Cardiac fibroblast (primary cell): ENCODE measurements around the gene HAPLN3.
"Not testable (repeated sequence)": the region's sequence is repeated elsewhere in the genome, so short reads cannot be mapped to it uniquely, and the experiment has no call there.

Experiments used
- DNase-seq, 2 donors: peaks; one replicate each; pipeline versions ENCODE4 v3.0.0 to v3.0.0-alpha.2; 2010; ENCODE audit warnings: low read depth in 2 of 2
- H3K4me3 ChIP-seq, 2 donors: replicated peaks in 1 of 2; 1 replicate in 1 of 2; 2 replicates in 1 of 2; pipeline ENCODE4 v1.5.1; 2011; ENCODE audit warnings: low read depth in 2 of 2, low read length in 2 of 2, mild to moderate bottlenecking in 2 of 2, moderate library complexity in 1 of 2
- TF ChIP-seq, protein P1 (sequence below): IDR thresholded peaks from one replicate; pipeline ENCODE4 v1.5.1; 2011; ENCODE audit warnings: low read depth, mild to moderate bottlenecking, low read length, inconsistent platforms

HAPLN3 gene

DNA sequence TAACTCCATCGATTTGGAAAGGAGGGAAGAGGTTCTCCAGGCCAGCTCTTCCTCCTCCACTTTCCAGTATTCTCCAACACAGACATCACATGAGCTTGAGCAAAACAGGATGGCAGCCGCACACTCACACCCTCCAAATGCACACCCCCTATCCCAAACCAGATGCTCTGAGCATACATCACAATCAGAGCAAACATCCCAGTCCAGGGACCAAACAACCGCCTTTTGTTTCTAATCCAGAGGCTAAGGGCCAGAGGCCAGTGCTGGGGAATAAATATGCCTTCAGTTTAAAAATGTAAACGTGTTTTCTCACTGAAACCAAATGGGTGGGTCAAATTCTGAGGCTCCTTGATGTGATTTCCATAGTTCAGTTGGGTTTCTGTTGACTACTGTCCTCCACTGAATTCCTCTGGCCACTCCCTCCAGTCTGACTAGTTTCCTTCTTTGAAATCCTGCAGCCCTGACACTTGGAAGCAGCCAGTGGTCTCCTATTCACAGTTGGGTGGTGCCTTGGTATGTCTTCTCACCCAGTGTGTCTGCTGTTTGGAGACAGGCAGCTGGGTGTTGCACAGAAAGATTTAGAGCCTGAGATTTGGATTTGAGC is 37.0 kb upstream of the HAPLN3 start:
- H3K4me3 ChIP-seq: no peak overlapping the region
- TF ChIP-seq, protein P1, sequence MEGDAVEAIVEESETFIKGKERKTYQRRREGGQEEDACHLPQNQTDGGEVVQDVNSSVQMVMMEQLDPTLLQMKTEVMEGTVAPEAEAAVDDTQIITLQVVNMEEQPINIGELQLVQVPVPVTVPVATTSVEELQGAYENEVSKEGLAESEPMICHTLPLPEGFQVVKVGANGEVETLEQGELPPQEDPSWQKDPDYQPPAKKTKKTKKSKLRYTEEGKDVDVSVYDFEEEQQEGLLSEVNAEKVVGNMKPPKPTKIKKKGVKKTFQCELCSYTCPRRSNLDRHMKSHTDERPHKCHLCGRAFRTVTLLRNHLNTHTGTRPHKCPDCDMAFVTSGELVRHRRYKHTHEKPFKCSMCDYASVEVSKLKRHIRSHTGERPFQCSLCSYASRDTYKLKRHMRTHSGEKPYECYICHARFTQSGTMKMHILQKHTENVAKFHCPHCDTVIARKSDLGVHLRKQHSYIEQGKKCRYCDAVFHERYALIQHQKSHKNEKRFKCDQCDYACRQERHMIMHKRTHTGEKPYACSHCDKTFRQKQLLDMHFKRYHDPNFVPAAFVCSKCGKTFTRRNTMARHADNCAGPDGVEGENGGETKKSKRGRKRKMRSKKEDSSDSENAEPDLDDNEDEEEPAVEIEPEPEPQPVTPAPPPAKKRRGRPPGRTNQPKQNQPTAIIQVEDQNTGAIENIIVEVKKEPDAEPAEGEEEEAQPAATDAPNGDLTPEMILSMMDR: no peak
- DNase-seq: no peak

DNA sequence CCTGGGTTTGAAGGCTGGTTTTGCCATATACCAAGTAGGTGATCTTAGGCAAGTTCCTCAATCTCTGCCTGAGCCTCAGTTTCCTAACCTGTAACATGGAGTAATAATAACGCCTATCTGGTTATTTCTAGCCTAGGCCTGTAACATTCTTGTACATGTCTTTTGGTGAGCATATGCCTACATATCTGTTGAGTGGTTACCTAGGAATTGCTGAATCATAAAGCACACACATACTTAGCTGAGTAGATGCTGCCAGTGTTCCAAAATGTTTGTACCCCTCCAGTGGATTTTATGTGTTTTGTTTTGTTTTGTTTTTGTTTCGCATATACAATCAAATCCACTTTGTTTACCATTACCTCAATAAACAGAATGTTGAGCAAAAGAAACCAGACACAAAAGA is 35.2 kb upstream of the HAPLN3 start:
- no peak overlapping the region for H3K4me3 ChIP-seq
- TF ChIP-seq, protein P1: no peak
- no peak for DNase-seq

DNA sequence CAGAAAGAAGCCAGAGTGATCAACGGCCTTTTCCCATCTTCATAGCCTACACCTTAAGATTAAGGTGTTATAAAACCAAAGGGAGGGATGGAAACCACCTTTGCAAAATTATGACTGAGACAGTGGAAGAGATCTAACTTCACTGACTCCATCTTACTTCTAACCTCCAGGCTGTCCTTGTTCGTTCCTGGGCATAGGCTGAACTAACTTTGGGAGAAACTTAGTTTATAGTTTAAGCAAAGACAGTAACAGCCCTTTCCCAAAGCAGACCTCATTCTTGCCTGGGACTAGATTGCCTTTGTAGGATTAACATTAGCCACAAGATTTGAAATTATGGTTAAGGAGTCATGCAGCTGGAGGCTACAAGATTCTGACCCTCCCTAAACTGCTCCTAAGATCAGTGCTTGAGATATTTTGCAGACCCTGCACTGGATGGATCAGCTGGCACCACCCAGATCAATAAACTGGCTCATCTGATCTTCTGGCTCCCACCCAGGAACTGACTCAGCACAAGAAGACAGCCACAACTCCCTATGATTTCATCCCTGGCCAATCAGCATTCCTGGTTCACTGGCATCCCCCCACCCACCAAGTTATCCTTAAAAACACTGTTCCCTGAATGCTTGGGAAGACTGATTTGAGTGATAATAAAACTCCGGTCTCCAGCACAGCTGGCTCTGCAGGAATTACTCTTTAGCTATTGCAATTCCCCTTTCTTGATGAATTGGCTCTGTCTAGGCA is 34.2 kb upstream of the HAPLN3 start:
- not testable (repeated sequence) for H3K4me3 ChIP-seq
- peak in 1 of 2 donors; percentile 32 for DNase-seq

DNA sequence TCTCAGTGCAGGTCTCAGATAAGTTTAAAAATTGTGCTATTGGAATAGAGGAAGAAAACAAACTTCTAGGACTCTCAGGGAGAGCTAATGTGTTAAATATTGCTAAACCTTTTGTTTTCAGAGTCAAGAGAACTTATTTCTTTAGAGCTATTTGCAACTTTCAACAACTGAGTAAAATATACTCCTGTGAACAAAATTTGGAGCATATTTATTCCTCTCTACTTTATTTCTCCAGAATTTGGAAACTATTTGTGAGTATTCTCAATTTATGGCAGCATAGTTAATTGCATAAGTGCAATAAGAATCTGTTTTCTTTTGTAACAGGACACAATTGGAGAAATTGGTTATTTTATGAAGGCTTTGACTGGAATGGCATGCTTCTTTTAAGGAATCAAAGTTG is 32.8 kb upstream of the HAPLN3 start:
- not testable (repeated sequence) for DNase-seq, H3K4me3 ChIP-seq

DNA sequence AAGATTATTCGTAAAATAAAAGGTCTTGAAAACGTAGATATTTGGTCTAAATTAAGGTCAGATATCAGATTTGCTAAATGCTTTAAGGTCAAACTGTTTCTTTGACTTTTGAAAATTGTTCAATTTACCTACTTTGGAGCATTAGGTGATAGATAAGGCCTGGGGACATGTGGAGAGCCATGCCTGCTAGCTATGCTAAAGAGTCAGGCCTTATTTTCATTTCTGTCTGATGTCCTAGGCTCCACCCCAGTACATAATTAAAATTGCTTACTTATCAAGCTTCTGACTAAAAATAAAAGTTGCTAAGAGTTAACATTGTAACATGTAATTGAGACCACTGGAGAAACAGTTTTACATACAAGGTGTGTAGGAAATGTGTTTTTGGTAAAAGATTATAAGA is 30.3 kb upstream of the HAPLN3 start:
- not testable (repeated sequence) for H3K4me3 ChIP-seq, DNase-seq

DNA sequence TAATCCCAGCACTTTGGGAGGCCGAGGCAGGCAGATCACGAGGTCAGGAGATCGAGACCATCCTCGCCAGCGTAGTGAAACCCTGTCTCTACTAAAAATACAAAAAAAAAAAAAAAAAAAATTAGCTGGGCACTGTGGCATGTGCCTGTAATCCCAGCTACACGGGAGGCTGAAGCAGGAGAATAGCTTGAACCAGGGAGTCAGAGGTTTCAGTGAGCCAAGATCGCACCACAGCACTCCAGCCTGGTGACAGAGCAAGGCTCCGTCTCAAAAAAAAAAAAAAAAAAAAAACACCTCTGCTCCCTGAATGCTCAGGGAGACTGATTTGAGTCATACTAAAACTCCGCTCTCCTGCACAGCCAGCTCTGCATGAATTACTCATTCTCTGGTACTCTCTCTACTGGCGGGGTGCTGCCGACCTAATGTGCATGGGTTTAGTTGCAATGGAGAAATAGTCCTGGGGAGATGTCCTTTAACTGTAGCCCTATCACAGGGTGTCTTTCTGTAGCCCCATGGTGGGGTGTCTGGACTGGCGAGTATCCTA is 25.6 kb upstream of the HAPLN3 start:
- not testable (repeated sequence) for H3K4me3 ChIP-seq
- DNase-seq: peak; percentile 56 to 92

DNA sequence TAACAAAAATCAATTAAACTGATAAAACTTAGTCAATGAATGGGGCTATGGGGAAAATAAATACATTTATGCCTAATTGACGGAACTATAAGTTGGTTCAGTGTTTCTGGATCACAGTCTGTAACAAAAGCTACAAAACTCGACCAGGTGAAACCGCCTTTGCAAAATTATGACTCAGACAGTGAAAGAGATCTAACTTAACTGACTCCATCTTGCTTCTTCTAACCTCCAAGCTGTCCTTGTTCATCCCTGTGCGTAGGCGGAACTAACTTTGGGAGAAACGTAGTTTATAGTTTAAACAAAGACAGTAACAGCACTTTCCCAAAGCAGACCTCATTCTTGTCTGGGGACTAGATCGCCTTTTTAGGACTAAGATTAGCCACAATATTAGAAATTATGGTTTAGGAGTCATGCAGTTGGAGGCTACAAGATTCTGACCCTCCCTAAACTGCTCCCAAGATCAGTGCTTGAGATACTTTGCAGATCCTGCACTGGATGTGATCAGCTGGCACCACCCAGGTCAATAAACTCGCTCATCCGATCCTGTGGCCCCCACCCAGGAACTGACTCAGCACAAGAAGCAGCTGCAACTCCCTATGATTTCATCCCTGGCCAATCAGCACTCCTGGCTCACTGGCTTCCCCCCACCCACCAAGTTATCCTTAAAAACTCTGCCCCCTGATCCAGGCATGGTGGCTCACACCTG is 25.0 kb upstream of the HAPLN3 start:
- peak in 1 of 2 donors; percentile 89 for DNase-seq
- TF ChIP-seq, protein P1: no peak
- H3K4me3 ChIP-seq: no peak overlapping the region

DNA sequence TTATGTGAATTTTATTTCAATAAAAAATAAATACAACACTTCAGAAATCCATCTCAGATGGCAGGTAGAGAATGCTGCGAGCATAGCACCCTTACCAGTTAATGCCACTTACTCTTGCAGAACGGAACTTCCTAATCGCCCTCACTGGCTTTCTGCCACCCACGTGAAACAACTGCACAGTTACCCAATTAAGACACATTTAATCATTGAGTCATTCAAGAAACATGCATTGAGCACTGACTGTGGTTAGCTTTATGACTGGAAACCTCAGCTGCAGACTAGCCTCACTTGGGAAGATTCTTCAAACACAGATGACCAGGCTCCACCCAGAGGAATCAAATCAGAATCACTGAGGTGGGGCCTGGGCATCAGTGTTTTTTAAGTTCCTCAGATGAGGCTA is 23.4 kb upstream of the HAPLN3 start:
- no peak overlapping the region for H3K4me3 ChIP-seq
- TF ChIP-seq, protein P1: no peak
- peak; percentile 97 to 99 for DNase-seq
